ENCODE results near the gene NBR1.
A peak's percentile ranks its signal among the peaks of the same experiment; 100 is the strongest.

The NBR1 gene

DNA sequence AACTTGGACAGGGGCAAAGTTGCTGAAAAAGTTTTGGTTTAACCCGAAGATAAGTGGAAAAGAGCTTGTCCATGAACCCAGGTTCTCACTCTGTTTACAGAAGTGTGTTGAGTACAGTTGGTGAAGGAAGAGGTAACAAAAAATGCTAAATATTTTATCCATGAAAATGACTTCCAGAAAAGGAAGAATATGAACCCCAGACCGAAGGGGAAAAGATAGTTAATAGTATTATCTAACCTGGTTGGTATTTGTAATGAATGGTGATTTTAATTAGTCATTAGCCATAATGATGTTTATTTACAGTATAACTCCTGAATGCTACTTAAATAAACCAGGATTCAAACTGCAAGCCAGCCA lies 40.1 kb downstream of the NBR1 start:
- peaks cover 3% of the 10 kb centered on the region for H3K4me1 ChIP-seq (ENCODE audit: control insufficient read depth, insufficient read depth, low read length)
- H3K27ac ChIP-seq (ENCODE audit: low read depth, low read length), result peak overlapping the region; percentile 79
- H3K9ac ChIP-seq (ENCODE audit: low read length), result no peak overlapping the region
- no peaks in the 10 kb centered on the region for H3K27me3 ChIP-seq (ENCODE audit: control insufficient read depth, insufficient read depth, low read length)
- peaks cover 11% of the 10 kb centered on the region for H3K36me3 ChIP-seq (ENCODE audit: control insufficient read depth, insufficient read depth, low read length)
- H3K4me3 ChIP-seq (ENCODE audit: low read length), result peak overlapping the region; percentile 89

DNA sequence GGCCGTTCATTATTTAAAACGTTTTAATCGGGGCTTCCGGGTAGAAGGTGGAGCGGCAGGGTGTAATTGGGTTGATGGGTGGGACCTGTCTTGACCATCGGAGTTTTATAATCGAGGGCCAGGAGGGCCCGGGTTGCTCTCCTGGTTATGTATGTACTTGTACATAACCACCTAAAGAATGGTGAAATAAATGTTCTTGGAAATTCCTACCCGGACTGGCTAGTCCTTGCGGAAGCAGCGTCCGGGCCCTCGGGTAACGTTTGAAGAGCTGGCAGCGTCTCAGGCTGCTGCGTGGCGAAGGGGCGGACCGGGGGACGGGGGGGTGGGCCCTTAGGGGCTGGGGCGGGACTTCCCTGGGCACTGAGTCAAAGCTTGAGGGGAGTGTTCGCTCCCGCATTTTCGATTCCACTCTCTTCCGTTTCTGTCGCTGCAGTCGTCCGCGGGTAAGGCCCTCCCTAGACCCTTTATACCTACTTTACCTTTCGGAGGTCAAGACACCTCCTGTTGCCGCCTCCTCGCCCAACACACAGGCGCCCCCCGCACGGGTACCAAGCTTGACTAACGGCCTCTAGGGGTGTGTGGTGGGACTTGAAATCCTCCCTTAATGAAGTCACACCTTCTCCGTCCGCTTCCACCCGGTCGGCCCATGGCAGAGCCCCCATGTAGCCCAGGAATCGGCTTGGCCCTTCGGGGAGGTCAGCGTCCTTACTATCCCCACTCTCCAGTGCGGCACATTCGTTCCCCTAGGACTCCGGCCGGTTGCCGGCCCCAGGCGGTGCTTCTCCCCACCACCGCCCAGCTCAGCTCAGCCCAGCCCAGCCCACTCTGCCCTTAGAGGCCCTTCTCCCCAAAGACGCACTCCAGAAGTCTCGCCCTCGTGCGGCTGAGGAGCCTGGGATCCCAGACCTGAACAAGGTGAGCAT lies 40.7 kb downstream of the NBR1 start, which contains the start of gene TMEM106A:
Gene TMEM106A, plus strand, starts transcription at position 396 of the 923 bp plus-strand sequence. CDS start 1,167 bp downstream, outside the sequence.
- peaks cover 11% of the 10 kb centered on the region for H3K36me3 ChIP-seq (ENCODE audit: control insufficient read depth, insufficient read depth, low read length)
- H3K9ac ChIP-seq (ENCODE audit: low read length), result peak within 1 kb of the TSS; percentile 91
- peaks cover 3% of the 10 kb centered on the region for H3K4me1 ChIP-seq (ENCODE audit: control insufficient read depth, insufficient read depth, low read length)
- H3K4me3 ChIP-seq (ENCODE audit: low read length), result peak within 1 kb of the TSS; percentile 89
- H3K27me3 ChIP-seq (ENCODE audit: control insufficient read depth, insufficient read depth, low read length), result no peaks in the 10 kb centered on the region
- H3K27ac ChIP-seq (ENCODE audit: low read depth, low read length), result peak within 1 kb of the TSS; percentile 80

- H3K27me3 ChIP-seq (ENCODE audit: control insufficient read depth, insufficient read depth, low read length), result no peaks in the 10 kb centered on the region
- peaks cover 3% of the 10 kb centered on the region for H3K4me1 ChIP-seq (ENCODE audit: control insufficient read depth, insufficient read depth, low read length)
- peaks cover 11% of the 10 kb centered on the region for H3K36me3 ChIP-seq (ENCODE audit: control insufficient read depth, insufficient read depth, low read length)
- H3K4me3 ChIP-seq (ENCODE audit: low read length), result peak overlapping the region; percentile 89
- H3K27ac ChIP-seq (ENCODE audit: low read depth, low read length), result no peak overlapping the region
- H3K9ac ChIP-seq (ENCODE audit: low read length), result no peak overlapping the region
Measured at GRCh38 chr17:43212641-43213490, 41.9 kb downstream of the NBR1 start.

- peaks cover 3% of the 10 kb centered on the region for H3K4me1 ChIP-seq (ENCODE audit: control insufficient read depth, insufficient read depth, low read length)
- no peak overlapping the region for H3K4me3 ChIP-seq (ENCODE audit: low read length)
Measured at GRCh38 chr17:43213545-43213944, 42.5 kb downstream of the NBR1 start.

GRCh38 chr17:43215341-43215740 lies 44.3 kb downstream of the NBR1 start:
- no peak overlapping the region for H3K27ac ChIP-seq (ENCODE audit: low read depth, low read length)
- no peak overlapping the region for H3K4me3 ChIP-seq (ENCODE audit: low read length)
- peaks cover 3% of the 10 kb centered on the region for H3K4me1 ChIP-seq (ENCODE audit: control insufficient read depth, insufficient read depth, low read length)
- H3K9ac ChIP-seq (ENCODE audit: low read length), result no peak overlapping the region
- H3K27me3 ChIP-seq (ENCODE audit: control insufficient read depth, insufficient read depth, low read length), result no peaks in the 10 kb centered on the region
- peaks cover 10% of the 10 kb centered on the region for H3K36me3 ChIP-seq (ENCODE audit: control insufficient read depth, insufficient read depth, low read length)

More at GRCh38 chr17:43213545-43213944, 42.5 kb downstream of the NBR1 start:
- H3K27ac ChIP-seq (ENCODE audit: low read depth, low read length), result no peak overlapping the region
- H3K9ac ChIP-seq (ENCODE audit: low read length), result no peak overlapping the region
- no peaks in the 10 kb centered on the region for H3K27me3 ChIP-seq (ENCODE audit: control insufficient read depth, insufficient read depth, low read length)
- peaks cover 11% of the 10 kb centered on the region for H3K36me3 ChIP-seq (ENCODE audit: control insufficient read depth, insufficient read depth, low read length)

DNA sequence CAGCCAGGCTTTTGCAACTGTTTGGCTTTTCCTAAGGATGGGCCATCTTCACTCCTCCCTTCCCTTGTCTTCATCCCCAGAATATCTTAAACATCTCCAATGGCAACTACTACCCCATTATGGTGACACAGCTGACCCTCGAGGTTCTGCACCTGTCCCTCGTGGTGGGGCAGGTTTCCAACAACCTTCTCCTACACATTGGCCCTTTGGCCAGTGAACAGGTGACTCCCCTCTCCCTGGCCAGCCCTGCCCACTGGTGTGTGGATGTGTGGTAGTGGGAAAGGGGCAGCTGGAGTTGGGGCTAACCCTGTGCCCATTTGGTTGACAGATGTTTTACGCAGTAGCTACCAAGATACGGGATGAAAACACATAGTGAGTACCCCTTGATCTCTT lies 45.4 kb downstream of the NBR1 start:
- Histone ChIP-seq H3K4me1 (ENCODE audit: control insufficient read depth, insufficient read depth, low read length) (peaks cover 3% of the 10 kb centered on the region), H3K4me3 (ENCODE audit: low read length) (no peak overlapping the region), H3K27ac (ENCODE audit: low read depth, low read length) (no peak overlapping the region), H3K27me3 (ENCODE audit: control insufficient read depth, insufficient read depth, low read length) (no peaks in the 10 kb centered on the region), H3K9ac (ENCODE audit: low read length) (no peak overlapping the region), H3K36me3 (ENCODE audit: control insufficient read depth, insufficient read depth, low read length) (peaks cover 10% of the 10 kb centered on the region)

- Histone ChIP-seq H3K4me3 (ENCODE audit: low read length) (no peak overlapping the region), H3K27ac (ENCODE audit: low read depth, low read length) (no peak overlapping the region), H3K36me3 (ENCODE audit: control insufficient read depth, insufficient read depth, low read length) (peaks cover 10% of the 10 kb centered on the region), H3K9ac (ENCODE audit: low read length) (no peak overlapping the region), H3K27me3 (ENCODE audit: control insufficient read depth, insufficient read depth, low read length) (no peaks in the 10 kb centered on the region), H3K4me1 (ENCODE audit: control insufficient read depth, insufficient read depth, low read length) (peaks cover 3% of the 10 kb centered on the region)
Measured at GRCh38 chr17:43216762-43217613, 46.0 kb downstream of the NBR1 start.

DNA sequence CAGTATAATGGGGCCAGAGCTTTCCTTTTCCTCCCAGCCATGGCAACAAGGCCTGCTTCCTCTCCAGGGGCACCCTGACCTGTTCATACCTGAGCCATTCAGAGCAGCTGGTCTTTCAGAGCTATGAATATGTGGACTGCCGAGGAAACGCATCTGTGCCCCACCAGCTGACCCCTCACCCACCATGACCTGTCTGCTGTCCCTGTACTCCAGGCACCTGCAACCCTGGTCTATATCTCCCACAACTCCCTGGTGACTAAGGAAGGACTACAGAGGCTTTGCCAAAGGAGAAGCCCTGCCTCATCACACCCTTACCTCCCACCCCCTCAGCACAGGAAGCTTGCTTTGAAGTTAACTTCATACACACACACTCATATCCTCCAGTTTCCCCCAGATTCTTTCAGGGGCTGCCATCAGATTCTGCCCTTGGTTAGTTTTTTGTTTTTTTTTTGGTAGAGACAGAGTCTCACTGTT lies 46.6 kb downstream of the NBR1 start:
- peaks cover 10% of the 10 kb centered on the region for H3K36me3 ChIP-seq (ENCODE audit: control insufficient read depth, insufficient read depth, low read length)
- H3K9ac ChIP-seq (ENCODE audit: low read length), result no peak overlapping the region
- no peak overlapping the region for H3K4me3 ChIP-seq (ENCODE audit: low read length)
- H3K27me3 ChIP-seq (ENCODE audit: control insufficient read depth, insufficient read depth, low read length), result no peaks in the 10 kb centered on the region
- H3K4me1 ChIP-seq (ENCODE audit: control insufficient read depth, insufficient read depth, low read length), result no peaks in the 10 kb centered on the region
- no peak overlapping the region for H3K27ac ChIP-seq (ENCODE audit: low read depth, low read length)

DNA sequence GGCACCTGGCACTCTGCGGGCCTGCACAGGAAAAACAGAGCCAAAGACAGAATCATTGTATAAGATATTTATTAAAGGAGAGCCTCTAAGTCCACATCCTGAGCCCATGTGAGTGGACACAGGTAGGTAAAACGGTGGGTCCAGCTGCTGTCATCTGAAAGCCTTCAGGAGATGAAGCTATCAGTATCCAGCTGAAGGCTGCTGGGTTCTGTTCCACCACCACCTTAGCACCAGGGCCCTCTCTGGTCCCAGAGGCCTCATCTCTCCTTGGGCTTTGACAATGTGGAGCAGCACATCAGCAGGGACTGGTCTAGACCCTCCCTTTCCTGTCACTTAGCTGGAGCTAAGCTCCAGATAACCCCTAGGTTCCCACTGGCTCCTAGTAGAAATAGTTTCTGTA lies 48.0 kb downstream of the NBR1 start:
- Histone ChIP-seq H3K36me3 (ENCODE audit: control insufficient read depth, insufficient read depth, low read length) (peaks cover 6% of the 10 kb centered on the region), H3K4me3 (ENCODE audit: low read length) (no peak overlapping the region), H3K4me1 (ENCODE audit: control insufficient read depth, insufficient read depth, low read length) (no peaks in the 10 kb centered on the region), H3K27ac (ENCODE audit: low read depth, low read length) (no peak overlapping the region), H3K9ac (ENCODE audit: low read length) (no peak overlapping the region), H3K27me3 (ENCODE audit: control insufficient read depth, insufficient read depth, low read length) (no peaks in the 10 kb centered on the region)

- Histone ChIP-seq H3K4me3 (ENCODE audit: low read length) (no peak overlapping the region), H3K9ac (ENCODE audit: low read length) (no peak overlapping the region), H3K27ac (ENCODE audit: low read depth, low read length) (no peak overlapping the region), H3K4me1 (ENCODE audit: control insufficient read depth, insufficient read depth, low read length) (no peaks in the 10 kb centered on the region), H3K36me3 (ENCODE audit: control insufficient read depth, insufficient read depth, low read length) (peaks cover 6% of the 10 kb centered on the region), H3K27me3 (ENCODE audit: control insufficient read depth, insufficient read depth, low read length) (no peaks in the 10 kb centered on the region)
Measured at GRCh38 chr17:43219746-43220380, 48.8 kb downstream of the NBR1 start.

- no peaks in the 10 kb centered on the region for H3K27me3 ChIP-seq (ENCODE audit: control insufficient read depth, insufficient read depth, low read length)
- no peak overlapping the region for H3K9ac ChIP-seq (ENCODE audit: low read length)
- H3K36me3 ChIP-seq (ENCODE audit: control insufficient read depth, insufficient read depth, low read length), result peaks cover 4% of the 10 kb centered on the region
- H3K27ac ChIP-seq (ENCODE audit: low read depth, low read length), result no peak overlapping the region
- H3K4me3 ChIP-seq (ENCODE audit: low read length), result no peak overlapping the region
- H3K4me1 ChIP-seq (ENCODE audit: control insufficient read depth, insufficient read depth, low read length), result no peaks in the 10 kb centered on the region
Measured at GRCh38 chr17:43220511-43221125, 49.6 kb downstream of the NBR1 start.
